A549 (cell line): ENCODE data around the gene CENPI. TPM values are rescaled to one million over a fixed set of nuclear protein-coding genes. Genes with fewer than 3 reads are reported as not detected.

Source experiments
- ATAC-seq, 2 experiments: fragments of 200-7000 bp in 1 of 2; fragments of >200 bp in 1 of 2; cut with Nextera tagmentation in 1 of 2; cut with Tn5 transposase in 1 of 2; 3 replicates each; pipeline versions ENCODE4 v1.8.0 to v1.9.1; 2018 to 2020; ENCODE audit warnings: mild to moderate bottlenecking in 1 of 2, moderate library complexity in 1 of 2
- CTCF ChIA-PET: fragments of 300-600 bp; sonication (Branson Sonifier 250); formaldehyde crosslinking; extraction: SDS; loops from one replicate; lab custom pipeline; 2021; ENCODE audit warnings: antibody characterized with exemption, inconsistent platforms; lab: Yijun Ruan, JAX
- POLR2A ChIA-PET: fragments of 350-600 bp; formaldehyde crosslinking; extraction: SDS; loops from one replicate; lab custom pipeline; 2021; ENCODE audit warnings: antibody characterized with exemption, inconsistent platforms; lab: Yijun Ruan, JAX
- DNase-seq, 2 experiments: peaks; one replicate each; pipeline versions ENCODE4 v3.0.0 to v3.0.0-alpha.2; 2011 to 2016; ENCODE audit warnings: low read depth in 1 of 2, low spot score in 1 of 2
- FAIRE-seq: peaks from 2 replicates; lab custom pipeline; 2011; peaks lifted over from hg19 to GRCh38; lab: Jason Lieb, UNC
- H3K27ac ChIP-seq, 2 experiments: fragments of >200 bp; sonication (Bioruptor Twin); formaldehyde crosslinking; 3 replicates each; pipeline ENCODE4 v1.5.1; 2016 to 2017
- H3K4me1 ChIP-seq: fragments of >200 bp; sonication (Bioruptor Twin); formaldehyde crosslinking; 3 replicates; pipeline ENCODE4 v1.6.1; 2016
- H3K4me2 ChIP-seq: fragments of >200 bp; sonication (Bioruptor Twin); formaldehyde crosslinking; 3 replicates; pipeline ENCODE4 v1.6.1; 2016
- H3K4me3 ChIP-seq: fragments of >200 bp; sonication (Bioruptor Twin); formaldehyde crosslinking; 3 replicates; pipeline ENCODE4 v1.5.1; 2016
- H3K9me3 ChIP-seq: fragments of >200 bp; sonication (Bioruptor Twin); formaldehyde crosslinking; 3 replicates; pipeline ENCODE4 v1.6.1; 2016
- ATOH8 ChIP-seq: fragments of 250-450 bp; sonication (Bioruptor Pico); IDR thresholded peaks from 2 replicates; pipeline ENCODE4 v1.5.0; 2020; ENCODE audit warnings: low read depth, mild to moderate bottlenecking, moderate library complexity
- BCL3 ChIP-seq: fragments of >200 bp; sonication (Bioruptor Twin); formaldehyde crosslinking; IDR thresholded peaks from 3 replicates; pipeline ENCODE4 v1.6.1; 2016
- CBX2 ChIP-seq: fragments of 200-600 bp; sonication (generic); IDR thresholded peaks from 2 replicates; pipeline ENCODE4 v1.6.1; 2016; ENCODE audit warnings: low read depth, mild to moderate bottlenecking, borderline replicate concordance
- CEBPB ChIP-seq, 2 experiments: fragments of >200 bp in 1 of 2; sonication (Bioruptor Twin) in 1 of 2; formaldehyde crosslinking in 1 of 2; IDR thresholded peaks; 2 replicates each; pipeline ENCODE4 v1.6.1; 2012 to 2016
- E2F6 ChIP-seq: IDR thresholded peaks from 2 replicates; pipeline ENCODE4 v1.6.1; 2012; ENCODE audit warnings: low read depth, borderline replicate concordance
- EHMT2 ChIP-seq: fragments of 200-600 bp; sonication (generic); IDR thresholded peaks from 2 replicates; pipeline ENCODE4 v1.6.1; 2016; ENCODE audit warnings: antibody characterized with exemption, low read depth, mild to moderate bottlenecking, moderate library complexity
- HES2 ChIP-seq: fragments of >200 bp; sonication (Bioruptor Twin); formaldehyde crosslinking; IDR thresholded peaks from 2 replicates; pipeline ENCODE4 v1.6.1; 2016
- HEYL ChIP-seq: fragments of 250-450 bp; sonication (Bioruptor Pico); IDR thresholded peaks from 2 replicates; pipeline ENCODE4 v1.8.0; 2021; ENCODE audit warnings: mild to moderate bottlenecking, moderate library complexity
- HOXA7 ChIP-seq: fragments of 250-450 bp; sonication (Bioruptor Pico); IDR thresholded peaks from 2 replicates; pipeline ENCODE4 v1.5.0; 2020; ENCODE audit warnings: mild to moderate bottlenecking, moderate library complexity
- HOXB5 ChIP-seq: fragments of 250-450 bp; sonication (Bioruptor Pico); IDR thresholded peaks from 2 replicates; pipeline ENCODE4 v1.5.0; 2020; ENCODE audit warnings: mild to moderate bottlenecking, moderate library complexity
- JUN ChIP-seq, 2 experiments: fragments of >200 bp; sonication (Bioruptor Twin); formaldehyde crosslinking; IDR thresholded peaks; 2 replicates in 1 of 2; 3 replicates in 1 of 2; pipeline ENCODE4 v1.6.1; 2016 to 2017
- JUNB ChIP-seq: fragments of >200 bp; sonication (Bioruptor Twin); formaldehyde crosslinking; IDR thresholded peaks from 2 replicates; pipeline ENCODE4 v1.6.1; 2016
- KDM1A ChIP-seq: fragments of 200-600 bp; sonication (generic); IDR thresholded peaks from 2 replicates; pipeline ENCODE4 v1.6.1; 2016; ENCODE audit warnings: low read depth, mild to moderate bottlenecking
- KDM5A ChIP-seq: fragments of 200-600 bp; sonication (generic); IDR thresholded peaks from 2 replicates; pipeline ENCODE4 v1.6.1; 2016; ENCODE audit warnings: antibody characterized with exemption, mild to moderate bottlenecking
- MYC ChIP-seq: IDR thresholded peaks from 2 replicates; pipeline ENCODE4 v1.6.1; 2012; ENCODE audit warnings: mild to moderate bottlenecking, inconsistent platforms, low read length, improper control_type of control experiment, borderline replicate concordance
- NR3C1 ChIP-seq: fragments of >200 bp; sonication (Bioruptor Twin); formaldehyde crosslinking; IDR thresholded peaks from 3 replicates; pipeline ENCODE4 v1.6.1; 2017
- RAD21 ChIP-seq, 2 experiments: fragments of >200 bp in 1 of 2; sonication (Bioruptor Twin) in 1 of 2; formaldehyde crosslinking in 1 of 2; IDR thresholded peaks in 1 of 2; conservative IDR thresholded peaks in 1 of 2; 2 replicates in 1 of 2; 3 replicates in 1 of 2; pipeline ENCODE4 v1.6.1; 2012 to 2018; ENCODE audit warnings: inconsistent platforms in 1 of 2
- RARB ChIP-seq: fragments of 250-450 bp; sonication (Bioruptor Pico); IDR thresholded peaks from 2 replicates; pipeline ENCODE4 v1.8.0; 2021; ENCODE audit warnings: mild to moderate bottlenecking, moderate library complexity
- RFX5 ChIP-seq: fragments of 450-650 bp; IDR thresholded peaks from 2 replicates; pipeline ENCODE4 v1.7.1; 2014; ENCODE audit warnings: antibody characterized with exemption, mild to moderate bottlenecking, moderate library complexity
- SREBF2 ChIP-seq: fragments of 450-650 bp; IDR thresholded peaks from 2 replicates; pipeline ENCODE4 v1.6.1; 2014; ENCODE audit warnings: mild to moderate bottlenecking, moderate library complexity
- USF2 ChIP-seq: fragments of 450-650 bp; IDR thresholded peaks from 2 replicates; pipeline ENCODE4 v1.6.1; 2014; ENCODE audit warnings: antibody characterized with exemption
- WGBS: methylation state at CpG from one replicate; pipeline ENCODE4 v1.1.6; 2017; ENCODE audit errors: missing lambda C conversion rate; 5-methylcytosine and 5-hydroxymethylcytosine counted together
- polyA plus RNA-seq, 4 experiments: library from polyadenylated mRNA; depleted of rRNA in 3 of 4; stranded (reverse); fragments of >200 nt; fragmentation: RNase III in 1 of 4; extraction: RNeasy Plus Mini Kit Qiagen cat#74134 plus additional on column Dnase treatment in 1 of 4; gene quantifications; 2 replicates in 3 of 4; 3 replicates in 1 of 4; pipeline ENCODE4 v1.2.3, GENCODE V29; 2011 to 2017

Gene CENPI
- polyA plus RNA-seq, 2 of the 4 experiments (the other 2 are of a cell fraction) = 19.5 to 20.7 TPM

- DNase-seq (no peak), ATAC-seq (no peak), FAIRE-seq (no peak)
- TF ChIP-seq JUN (IDR thresholded peaks at IDR 0.05) = no peak
- TF ChIP-seq RARB (CRISPR knock-in tag) = no peak
- no peak for TF ChIP-seq HOXB5 (CRISPR knock-in tag)
- TF ChIP-seq JUNB = no peak
- TF ChIP-seq ATOH8 (CRISPR knock-in tag) = no peak
- no peak for TF ChIP-seq HES2
- TF ChIP-seq MYC = no peak
- TF ChIP-seq RAD21 (conservative IDR thresholded peaks at IDR 0.05 in 1 of 2, IDR thresholded peaks at IDR 0.05 in 1 of 2) = no peak
- no peak for TF ChIP-seq EHMT2
- no peak for TF ChIP-seq USF2
- no peak for TF ChIP-seq CEBPB (IDR thresholded peaks at IDR 0.05)
- no peak for TF ChIP-seq HOXA7 (CRISPR knock-in tag)
- no peak for TF ChIP-seq NR3C1
- TF ChIP-seq HEYL (CRISPR knock-in tag) = no peak
- Histone ChIP-seq H3K4me3 (no peak overlapping the region), H3K4me2 (no peak overlapping the region), H3K4me1 (no peaks in the 10 kb centered on the region), H3K9me3 (no peaks in the 10 kb centered on the region), H3K27ac (no peak overlapping the region)
- ChIA-PET CTCF (no interaction called here), POLR2A (no interaction called here)
- WGBS = 68% methylated on average over 3 of the region's 3 CpGs
Measured at GRCh38 chrX:101057093-101057714, 40.8 kb upstream of the CENPI start.

GRCh38 chrX:101062176-101062575 is 35.8 kb upstream of the CENPI start:
- Histone ChIP-seq H3K27ac (no peak overlapping the region), H3K4me3 (no peak overlapping the region)
- FAIRE-seq (no peak), ATAC-seq (no peak)
- TF ChIP-seq BCL3 (no peak), HOXB5 (CRISPR knock-in tag) (no peak), ATOH8 (CRISPR knock-in tag) (no peak), RFX5 (no peak), KDM1A (no peak), CBX2 (no peak)
- TF ChIP-seq, all 56 proteins: peak for 0
- H3K4me1 ChIP-seq = no peaks in the 10 kb centered on the region
- no peaks in the 10 kb centered on the region for H3K9me3 ChIP-seq
- ChIA-PET POLR2A (no interaction called here), CTCF (interaction anchor here (1.1 kb wide), 1 partner anchor 13 kb away, joined by 5 read pairs; no protein-coding TSS in a partner anchor)
- DNase-seq = no peak
- no peak overlapping the region for H3K4me2 ChIP-seq

- no peak overlapping the region for H3K27ac ChIP-seq
- H3K4me2 ChIP-seq = no peak overlapping the region
- WGBS = 69% methylated on average over 3 of the region's 3 CpGs
- ChIA-PET POLR2A (no interaction called here), CTCF (no interaction called here)
- no peak overlapping the region for H3K4me3 ChIP-seq
- no peaks in the 10 kb centered on the region for H3K9me3 ChIP-seq
- FAIRE-seq = no peak
- no peak for DNase-seq
- no peaks in the 10 kb centered on the region for H3K4me1 ChIP-seq
- TF ChIP-seq KDM5A (no peak), E2F6 (no peak), ATOH8 (CRISPR knock-in tag) (no peak), SREBF2 (no peak)
- ATAC-seq = no peak
Measured at GRCh38 chrX:101071582-101071981, 26.4 kb upstream of the CENPI start.
